ENCODE data around the gene IL1RAPL1. TPM values are rescaled to one million over a fixed set of nuclear protein-coding genes. Genes with fewer than 3 reads are reported as not detected.

The IL1RAPL1 gene
- total RNA-seq, 1 donor from 2014 or later: 2.7 TPM

DNA sequence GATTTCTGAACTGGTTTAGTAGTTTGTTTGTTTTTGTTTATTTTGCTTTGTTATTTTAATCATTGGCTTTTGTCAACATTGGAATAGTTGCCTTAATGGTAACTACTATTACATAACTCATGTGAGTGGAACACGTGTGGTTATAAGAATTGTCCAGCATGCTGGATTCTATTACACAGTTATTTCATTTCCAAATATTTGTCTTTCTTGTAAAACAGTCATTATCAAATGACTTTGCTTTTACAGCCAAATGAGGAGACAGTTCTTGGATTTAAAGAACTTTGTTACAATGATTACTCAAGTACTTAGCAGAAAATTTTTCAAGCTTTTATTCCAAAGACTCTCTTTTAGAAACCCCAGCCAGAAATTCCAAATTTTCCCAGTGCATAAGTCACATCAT lies 1112.0 kb downstream of the IL1RAPL1 start:
- no peak for DNase-seq (ENCODE audit: low read depth, low spot score)
- Mint-ChIP-seq H3K27ac (ENCODE audit: unreplicated experiment) (no peak overlapping the region), H3K36me3 (ENCODE audit: low read depth) (peaks cover 3% of the 10 kb centered on the region), H3K27me3 (ENCODE audit: low read depth) (no peaks in the 10 kb centered on the region), H3K9me3 (peaks cover 2% of the 10 kb centered on the region), H3K4me3 (no peak overlapping the region), H3K4me1 (peaks cover 11% of the 10 kb centered on the region)
- TF ChIP-seq, protein P1, sequence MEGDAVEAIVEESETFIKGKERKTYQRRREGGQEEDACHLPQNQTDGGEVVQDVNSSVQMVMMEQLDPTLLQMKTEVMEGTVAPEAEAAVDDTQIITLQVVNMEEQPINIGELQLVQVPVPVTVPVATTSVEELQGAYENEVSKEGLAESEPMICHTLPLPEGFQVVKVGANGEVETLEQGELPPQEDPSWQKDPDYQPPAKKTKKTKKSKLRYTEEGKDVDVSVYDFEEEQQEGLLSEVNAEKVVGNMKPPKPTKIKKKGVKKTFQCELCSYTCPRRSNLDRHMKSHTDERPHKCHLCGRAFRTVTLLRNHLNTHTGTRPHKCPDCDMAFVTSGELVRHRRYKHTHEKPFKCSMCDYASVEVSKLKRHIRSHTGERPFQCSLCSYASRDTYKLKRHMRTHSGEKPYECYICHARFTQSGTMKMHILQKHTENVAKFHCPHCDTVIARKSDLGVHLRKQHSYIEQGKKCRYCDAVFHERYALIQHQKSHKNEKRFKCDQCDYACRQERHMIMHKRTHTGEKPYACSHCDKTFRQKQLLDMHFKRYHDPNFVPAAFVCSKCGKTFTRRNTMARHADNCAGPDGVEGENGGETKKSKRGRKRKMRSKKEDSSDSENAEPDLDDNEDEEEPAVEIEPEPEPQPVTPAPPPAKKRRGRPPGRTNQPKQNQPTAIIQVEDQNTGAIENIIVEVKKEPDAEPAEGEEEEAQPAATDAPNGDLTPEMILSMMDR (conservative IDR thresholded peaks at IDR 0.05): no peak

DNA sequence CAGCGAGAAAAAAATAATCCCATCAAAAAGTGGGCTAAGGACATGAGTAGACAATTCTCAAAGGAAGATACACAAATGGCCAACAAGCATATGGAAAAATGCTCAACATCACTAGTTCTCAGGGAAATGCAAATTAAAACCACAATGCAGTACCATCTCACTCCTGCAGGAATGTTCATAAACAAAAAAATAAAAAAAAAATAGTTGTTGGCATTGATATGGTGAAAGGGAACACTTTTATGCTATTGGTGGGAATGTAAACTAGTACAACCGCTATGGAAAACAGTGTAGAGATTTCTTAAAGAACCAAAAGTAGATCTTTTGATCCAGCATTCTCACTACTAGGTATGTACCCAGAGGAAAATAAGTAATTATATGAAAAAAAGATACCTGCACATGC lies 1119.8 kb downstream of the IL1RAPL1 start:
- TF ChIP-seq, protein P1 (conservative IDR thresholded peaks at IDR 0.05): no peak
- Mint-ChIP-seq H3K27me3 (ENCODE audit: low read depth) (no peaks in the 10 kb centered on the region), H3K4me3 (no peak overlapping the region), H3K9me3 (peaks cover 12% of the 10 kb centered on the region), H3K36me3 (ENCODE audit: low read depth) (peaks cover 11% of the 10 kb centered on the region), H3K4me1 (no peaks in the 10 kb centered on the region), H3K27ac (ENCODE audit: unreplicated experiment) (no peak overlapping the region)
- no peak for DNase-seq (ENCODE audit: low read depth, low spot score)

DNA sequence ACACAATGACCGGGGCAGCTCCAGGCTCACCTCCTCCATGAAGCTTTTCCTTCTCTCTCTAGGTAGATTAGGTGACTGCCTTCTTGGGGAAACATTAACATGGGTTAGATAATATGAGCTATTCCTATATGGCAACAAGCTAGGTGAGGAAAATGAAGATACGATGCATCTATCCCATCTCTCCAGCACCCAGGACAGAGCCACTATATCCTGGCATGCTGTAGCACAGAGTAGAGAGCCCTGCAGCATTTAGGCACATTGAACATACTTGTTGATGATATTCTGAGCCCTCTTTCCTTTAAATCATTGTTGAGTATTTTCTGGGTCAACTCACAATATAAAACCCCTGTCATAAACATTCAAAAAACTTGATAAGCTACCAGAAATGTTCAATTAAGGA lies 1133.9 kb downstream of the IL1RAPL1 start:
- Mint-ChIP-seq H3K36me3 (ENCODE audit: low read depth) (peaks cover 3% of the 10 kb centered on the region), H3K4me3 (no peak overlapping the region), H3K4me1 (no peaks in the 10 kb centered on the region), H3K27ac (ENCODE audit: unreplicated experiment) (no peak overlapping the region), H3K9me3 (peaks cover 7% of the 10 kb centered on the region), H3K27me3 (ENCODE audit: low read depth) (no peaks in the 10 kb centered on the region)
- no peak for DNase-seq (ENCODE audit: low read depth, low spot score)
- TF ChIP-seq, protein P1 (conservative IDR thresholded peaks at IDR 0.05): no peak

DNA sequence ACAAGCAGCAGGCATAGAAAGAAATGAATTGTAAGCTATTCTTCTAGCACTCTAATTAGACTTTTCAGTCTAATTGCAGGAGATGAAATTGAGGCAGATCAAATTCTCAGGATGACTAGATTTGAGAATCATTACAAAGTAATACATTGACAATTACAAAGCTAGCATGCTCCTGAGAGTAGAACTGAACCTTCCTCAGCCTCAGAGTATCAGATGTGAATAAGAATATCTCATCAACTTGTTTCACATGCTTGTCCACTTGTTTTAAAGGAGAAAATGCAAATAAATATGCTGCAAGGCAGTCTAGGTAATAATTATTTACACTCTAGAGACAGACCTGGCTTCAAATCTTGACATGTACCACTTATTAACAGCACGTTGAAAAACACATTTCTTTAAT lies 1137.1 kb downstream of the IL1RAPL1 start:
- H3K27me3 Mint-ChIP-seq (ENCODE audit: low read depth): no peaks in the 10 kb centered on the region
- no peak overlapping the region for H3K4me3 Mint-ChIP-seq
- no peak for DNase-seq (ENCODE audit: low read depth, low spot score)
- H3K36me3 Mint-ChIP-seq (ENCODE audit: low read depth): no peaks in the 10 kb centered on the region
- TF ChIP-seq, protein P1 (conservative IDR thresholded peaks at IDR 0.05): no peak
- no peak overlapping the region for H3K27ac Mint-ChIP-seq (ENCODE audit: unreplicated experiment)
- H3K9me3 Mint-ChIP-seq: no peaks in the 10 kb centered on the region
- peaks cover 14% of the 10 kb centered on the region for H3K4me1 Mint-ChIP-seq

DNA sequence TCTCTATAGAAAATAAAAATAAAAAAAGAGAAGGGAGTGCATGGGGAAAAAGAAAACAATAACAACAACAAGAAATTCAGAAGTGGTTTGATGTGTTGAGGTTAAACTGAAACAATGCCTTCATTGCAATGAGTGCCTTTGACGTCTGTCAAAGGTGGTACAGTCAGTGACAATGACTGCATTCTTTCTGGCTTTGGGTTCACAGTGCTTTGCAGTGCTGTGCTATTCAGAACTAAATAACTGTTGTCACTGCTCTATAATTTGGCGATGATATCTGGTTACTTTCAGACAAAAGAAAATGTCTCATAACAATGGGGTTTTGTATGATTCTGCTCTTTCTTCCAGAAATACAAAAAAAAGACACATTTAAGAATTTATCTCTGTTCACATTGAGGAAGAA lies 1139.6 kb downstream of the IL1RAPL1 start:
- no peaks in the 10 kb centered on the region for H3K27me3 Mint-ChIP-seq (ENCODE audit: low read depth)
- peaks cover 14% of the 10 kb centered on the region for H3K4me1 Mint-ChIP-seq
- no peak overlapping the region for H3K4me3 Mint-ChIP-seq
- no peak for DNase-seq (ENCODE audit: low read depth, low spot score)
- no peaks in the 10 kb centered on the region for H3K9me3 Mint-ChIP-seq
- no peaks in the 10 kb centered on the region for H3K36me3 Mint-ChIP-seq (ENCODE audit: low read depth)
- TF ChIP-seq, protein P1 (conservative IDR thresholded peaks at IDR 0.05): no peak
- no peak overlapping the region for H3K27ac Mint-ChIP-seq (ENCODE audit: unreplicated experiment)

DNA sequence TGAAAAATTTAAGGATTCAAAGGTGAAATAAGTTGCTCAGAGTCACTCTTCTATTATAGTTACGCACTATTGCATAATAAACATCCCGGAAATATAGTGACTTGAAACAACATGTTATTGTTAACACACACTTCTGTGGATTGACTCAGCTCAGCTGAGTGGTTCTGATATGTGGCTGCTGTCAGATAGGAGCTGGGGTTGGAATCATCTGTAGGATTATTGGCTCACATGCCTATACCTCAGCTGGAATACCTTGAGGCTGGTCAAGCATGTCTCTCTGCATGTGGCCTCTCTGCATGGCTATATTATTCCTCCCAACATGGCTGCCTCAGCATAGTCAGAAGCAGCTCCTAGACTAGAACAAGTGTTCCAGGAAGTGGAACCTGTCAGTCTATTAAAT lies 1141.4 kb downstream of the IL1RAPL1 start:
- Mint-ChIP-seq H3K36me3 (ENCODE audit: low read depth) (no peaks in the 10 kb centered on the region), H3K27me3 (ENCODE audit: low read depth) (no peaks in the 10 kb centered on the region), H3K9me3 (no peaks in the 10 kb centered on the region), H3K27ac (ENCODE audit: unreplicated experiment) (no peak overlapping the region), H3K4me1 (peaks cover 14% of the 10 kb centered on the region), H3K4me3 (no peak overlapping the region)
- no peak for DNase-seq (ENCODE audit: low read depth, low spot score)
- TF ChIP-seq, protein P1 (conservative IDR thresholded peaks at IDR 0.05): no peak
